GM23338 (cell line): Measurements from ENCODE around the gene CABLES1. TPM values are rescaled to one million over a fixed set of nuclear protein-coding genes. Genes with fewer than 3 reads are reported as not detected.
"Not testable (repeated sequence)": the region's sequence is repeated elsewhere in the genome, so short reads cannot be mapped to it uniquely, and the experiment has no call there.

Source experiments
- ATAC-seq: fragments of 200-7000 bp; cut with Tn5 transposase; 3 replicates; pipeline ENCODE4 v1.9.1; 2020
- DNase-seq: peaks from one replicate; pipeline ENCODE4 v3.0.0-alpha.2; 2015; ENCODE audit warnings: low spot score
- H2AFZ ChIP-seq: fragments of 200-600 bp; sonication (generic); 2 replicates; pipeline ENCODE4 v1.8.0; 2016; ENCODE audit warnings: antibody characterized with exemption, mild to moderate bottlenecking, moderate library complexity
- H3F3A ChIP-seq: fragments of 200-600 bp; sonication (generic); replicated peaks from 2 replicates; pipeline ENCODE4 v1.8.0; 2017; ENCODE audit warnings: antibody characterized with exemption, mixed run types, low read depth
- H3K27ac ChIP-seq: fragments of 200-600 bp; sonication (generic); 2 replicates; pipeline ENCODE4 v1.6.1; 2016; ENCODE audit warnings: low read depth
- H3K27me3 ChIP-seq: fragments of 200-600 bp; sonication (generic); 2 replicates; pipeline ENCODE4 v1.8.0; 2016; ENCODE audit warnings: mild to moderate bottlenecking, mixed run types, moderate library complexity; ENCODE audit not compliant: insufficient read depth
- H3K36me3 ChIP-seq: fragments of 200-600 bp; sonication (generic); 2 replicates; pipeline ENCODE4 v1.8.0; 2016; ENCODE audit warnings: mild to moderate bottlenecking; ENCODE audit not compliant: insufficient read depth
- H3K4me1 ChIP-seq: fragments of 200-600 bp; sonication (generic); 2 replicates; pipeline ENCODE4 v1.8.0; 2016; ENCODE audit warnings: mild to moderate bottlenecking, moderate library complexity; ENCODE audit not compliant: insufficient read depth
- H3K4me2 ChIP-seq: fragments of 200-600 bp; sonication (generic); 2 replicates; pipeline ENCODE4 v1.7.1; 2017; ENCODE audit warnings: mixed run types
- H3K4me3 ChIP-seq: fragments of 200-600 bp; sonication (generic); 2 replicates; pipeline ENCODE4 v1.6.1; 2016; ENCODE audit warnings: mixed run types
- H3K79me2 ChIP-seq: fragments of 200-600 bp; sonication (generic); replicated peaks from 2 replicates; pipeline ENCODE4 v1.8.0; 2017; ENCODE audit warnings: mild to moderate bottlenecking; ENCODE audit not compliant: insufficient read depth
- H3K9me2 ChIP-seq: fragments of 200-600 bp; sonication (generic); 2 replicates; pipeline ENCODE4 v1.8.0; 2017; ENCODE audit not compliant: insufficient read depth
- H4K20me1 ChIP-seq: fragments of 200-600 bp; sonication (generic); replicated peaks from 2 replicates; pipeline ENCODE4 v1.8.0; 2017; ENCODE audit warnings: mild to moderate bottlenecking; ENCODE audit not compliant: insufficient read depth
- H3K27ac Mint-ChIP-seq: 2 replicates; pipeline ENCODE4 v1.8.0; 2020; ENCODE audit warnings: inconsistent platforms, mild to moderate bottlenecking, moderate library complexity, mixed read lengths
- H3K27me3 Mint-ChIP-seq: 3 replicates; pipeline ENCODE4 v1.8.0; 2022; ENCODE audit warnings: low read depth, mild to moderate bottlenecking, moderate library complexity, mixed read lengths, inconsistent platforms; ENCODE audit not compliant: insufficient read depth, poor library complexity
- H3K36me3 Mint-ChIP-seq: 3 replicates; pipeline ENCODE4 v1.8.0; 2021; ENCODE audit warnings: low read depth, mild to moderate bottlenecking, inconsistent platforms, moderate library complexity, mixed read lengths
- H3K4me1 Mint-ChIP-seq: 3 replicates; pipeline ENCODE4 v1.8.0; 2020; ENCODE audit warnings: mild to moderate bottlenecking, inconsistent platforms, mixed read lengths
- H3K4me3 Mint-ChIP-seq: 3 replicates; pipeline ENCODE4 v1.8.0; 2021; ENCODE audit warnings: moderate library complexity, mild to moderate bottlenecking, inconsistent platforms, mixed read lengths
- H3K9me3 Mint-ChIP-seq: 3 replicates; pipeline ENCODE4 v1.8.0; 2020; ENCODE audit warnings: moderate library complexity, mild to moderate bottlenecking, inconsistent platforms, mixed read lengths
- CREB1 ChIP-seq: fragments of 250-450 bp; sonication (Bioruptor Pico); IDR thresholded peaks from 2 replicates; pipeline ENCODE4 v1.5.0; 2020; ENCODE audit warnings: low read depth, mild to moderate bottlenecking, moderate library complexity
- CTCF ChIP-seq, 2 experiments: fragments of 200-600 bp in 1 of 2; sonication (generic) in 1 of 2; conservative IDR thresholded peaks; 2 replicates each; pipeline versions ENCODE4 v1.5.1 to v1.6.1; 2016 to 2017; ENCODE audit warnings: antibody characterized with exemption in 2 of 2, low read depth in 2 of 2, mild to moderate bottlenecking in 2 of 2, moderate library complexity in 1 of 2
- ETS1 ChIP-seq: IDR thresholded peaks from 2 replicates; pipeline ENCODE4 v1.6.1; 2016; ENCODE audit warnings: antibody characterized with exemption
- EZH2 ChIP-seq: fragments of 200-600 bp; sonication (generic); IDR thresholded peaks from one replicate; pipeline ENCODE4 v1.8.0; 2017; ENCODE audit warnings: antibody characterized with exemption, mild to moderate bottlenecking, low read depth; ENCODE audit not compliant: unreplicated experiment
- EZH2phosphoT487 ChIP-seq: fragments of 200-600 bp; sonication (generic); IDR thresholded peaks from one replicate; pipeline ENCODE4 v1.8.1; 2018; ENCODE audit warnings: antibody characterized with exemption; ENCODE audit not compliant: unreplicated experiment
- NANOG ChIP-seq: IDR thresholded peaks from 2 replicates; pipeline ENCODE4 v1.6.1; 2016; ENCODE audit warnings: antibody characterized with exemption, borderline replicate concordance
- ZNF331 ChIP-seq: fragments of 250-450 bp; sonication (Bioruptor Pico); IDR thresholded peaks from 2 replicates; pipeline ENCODE4 v1.5.0; 2020; ENCODE audit warnings: low read depth, mild to moderate bottlenecking, moderate library complexity
- polyA plus RNA-seq: library from polyadenylated mRNA; unstranded; fragments of >200 nt; fragmentation: Nextera tagmentation; extraction: Ambion mirVana; gene quantifications from 2 replicates; pipeline ENCODE4 v1.2.1, GENCODE V29; 2016
- total RNA-seq: library from RNA; depleted of rRNA; stranded (reverse); fragments of >200 nt; shearing (Covaris generic); gene quantifications from 2 replicates; pipeline ENCODE4 v1.2.3, GENCODE V29; 2014
- TF ChIP-seq, protein P1 (sequence below): fragments of 250-450 bp; sonication (Bioruptor Pico); IDR thresholded peaks from 2 replicates; pipeline ENCODE4 v1.5.0; 2020; ENCODE audit warnings: mild to moderate bottlenecking, moderate library complexity
- TF ChIP-seq, protein P2 (sequence below): IDR thresholded peaks from one replicate; pipeline ENCODE4 v1.6.1; 2018; ENCODE audit warnings: antibody characterized with exemption; ENCODE audit not compliant: unreplicated experiment

CABLES1 gene
- total and polyA plus RNA-seq, 2 experiments from 2014 or later: 2.6 to 12.4 TPM

DNA sequence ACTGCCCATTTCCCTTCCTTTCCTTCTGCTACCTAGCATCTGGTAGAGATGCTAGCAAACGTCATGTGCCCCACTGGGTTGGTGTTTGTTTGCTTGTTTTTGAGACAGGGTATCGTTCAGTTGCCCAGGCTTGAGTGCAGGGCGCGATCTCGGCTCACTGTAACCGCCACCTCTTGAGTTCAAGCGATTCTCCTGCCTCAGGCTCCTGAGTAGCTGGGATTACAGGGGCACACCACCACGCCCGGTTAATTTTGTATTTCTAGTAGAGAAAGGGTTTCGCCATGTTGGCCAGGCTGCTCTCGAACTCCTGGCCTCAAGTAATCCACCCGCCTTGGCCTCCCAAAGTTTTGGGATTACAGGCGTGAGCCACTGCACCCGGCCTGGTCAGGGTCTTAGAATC lies 23.6 kb downstream of the CABLES1 start:
- not testable (repeated sequence) for DNase-seq, H3K4me2 ChIP-seq, H3F3A ChIP-seq, H3K36me3 Mint-ChIP-seq, H3K27ac ChIP-seq, H3K27me3 Mint-ChIP-seq, H3K36me3 ChIP-seq, ATAC-seq, H3K9me3 Mint-ChIP-seq, H3K27me3 ChIP-seq, H4K20me1 ChIP-seq, H3K4me3 Mint-ChIP-seq, H3K4me3 ChIP-seq, H2AFZ ChIP-seq, H3K9me2 ChIP-seq
- H3K79me2 ChIP-seq: peaks cover 96% of the 10 kb centered on the region
- Mint-ChIP-seq H3K4me1 (peaks cover 38% of the 10 kb centered on the region), H3K27ac (peak overlapping the region; percentile 54; the same call in 1 of the 2 replicates)
- H3K4me1 ChIP-seq: peaks cover 25% of the 10 kb centered on the region

DNA sequence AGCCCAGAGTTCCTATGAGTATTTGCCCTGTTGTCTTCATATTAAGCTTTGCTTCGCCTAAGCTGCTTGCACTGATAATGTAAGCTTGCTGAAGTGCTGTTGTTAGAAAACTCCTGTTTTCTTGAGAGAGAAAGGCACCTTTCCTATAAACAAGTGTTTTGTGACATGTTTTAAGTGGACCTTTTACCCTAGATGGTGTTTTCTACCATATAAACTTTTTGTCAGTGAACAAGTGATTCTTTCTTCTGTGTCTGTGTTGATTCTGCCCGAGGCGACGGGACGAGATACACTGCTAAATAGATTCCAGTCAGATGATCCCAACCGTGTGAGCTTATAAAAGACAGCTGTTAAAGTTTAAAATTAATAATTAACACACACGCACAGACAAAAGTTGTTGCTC lies 24.1 kb downstream of the CABLES1 start:
- Histone ChIP-seq H3K36me3 (no peaks in the 10 kb centered on the region), H3K27ac (no peak overlapping the region), H3K79me2 (peaks cover 96% of the 10 kb centered on the region), H3F3A (no peaks in the 10 kb centered on the region), H4K20me1 (no peaks in the 10 kb centered on the region; the same call in 1 of the 2 replicates), H3K27me3 (no peaks in the 10 kb centered on the region), H3K4me2 (no peak overlapping the region), H3K4me1 (peaks cover 25% of the 10 kb centered on the region), H3K9me2 (no peaks in the 10 kb centered on the region), H3K4me3 (no peak overlapping the region), H2AFZ (no peak overlapping the region)
- Mint-ChIP-seq H3K9me3 (no peaks in the 10 kb centered on the region), H3K27me3 (peaks cover 7% of the 10 kb centered on the region), H3K4me3 (no peak overlapping the region), H3K27ac (peak overlapping the region; percentile 54; the same call in 1 of the 2 replicates), H3K36me3 (peaks cover 10% of the 10 kb centered on the region; the same call in 2 of the 3 replicates), H3K4me1 (peaks cover 40% of the 10 kb centered on the region)
- DNase-seq (no peak), ATAC-seq (no peak)
- TF ChIP-seq CTCF (conservative IDR thresholded peaks at IDR 0.05; ENCODE audit: low read depth in 2 of 2): no peak
- TF ChIP-seq EZH2: no peak
- TF ChIP-seq, protein P1, sequence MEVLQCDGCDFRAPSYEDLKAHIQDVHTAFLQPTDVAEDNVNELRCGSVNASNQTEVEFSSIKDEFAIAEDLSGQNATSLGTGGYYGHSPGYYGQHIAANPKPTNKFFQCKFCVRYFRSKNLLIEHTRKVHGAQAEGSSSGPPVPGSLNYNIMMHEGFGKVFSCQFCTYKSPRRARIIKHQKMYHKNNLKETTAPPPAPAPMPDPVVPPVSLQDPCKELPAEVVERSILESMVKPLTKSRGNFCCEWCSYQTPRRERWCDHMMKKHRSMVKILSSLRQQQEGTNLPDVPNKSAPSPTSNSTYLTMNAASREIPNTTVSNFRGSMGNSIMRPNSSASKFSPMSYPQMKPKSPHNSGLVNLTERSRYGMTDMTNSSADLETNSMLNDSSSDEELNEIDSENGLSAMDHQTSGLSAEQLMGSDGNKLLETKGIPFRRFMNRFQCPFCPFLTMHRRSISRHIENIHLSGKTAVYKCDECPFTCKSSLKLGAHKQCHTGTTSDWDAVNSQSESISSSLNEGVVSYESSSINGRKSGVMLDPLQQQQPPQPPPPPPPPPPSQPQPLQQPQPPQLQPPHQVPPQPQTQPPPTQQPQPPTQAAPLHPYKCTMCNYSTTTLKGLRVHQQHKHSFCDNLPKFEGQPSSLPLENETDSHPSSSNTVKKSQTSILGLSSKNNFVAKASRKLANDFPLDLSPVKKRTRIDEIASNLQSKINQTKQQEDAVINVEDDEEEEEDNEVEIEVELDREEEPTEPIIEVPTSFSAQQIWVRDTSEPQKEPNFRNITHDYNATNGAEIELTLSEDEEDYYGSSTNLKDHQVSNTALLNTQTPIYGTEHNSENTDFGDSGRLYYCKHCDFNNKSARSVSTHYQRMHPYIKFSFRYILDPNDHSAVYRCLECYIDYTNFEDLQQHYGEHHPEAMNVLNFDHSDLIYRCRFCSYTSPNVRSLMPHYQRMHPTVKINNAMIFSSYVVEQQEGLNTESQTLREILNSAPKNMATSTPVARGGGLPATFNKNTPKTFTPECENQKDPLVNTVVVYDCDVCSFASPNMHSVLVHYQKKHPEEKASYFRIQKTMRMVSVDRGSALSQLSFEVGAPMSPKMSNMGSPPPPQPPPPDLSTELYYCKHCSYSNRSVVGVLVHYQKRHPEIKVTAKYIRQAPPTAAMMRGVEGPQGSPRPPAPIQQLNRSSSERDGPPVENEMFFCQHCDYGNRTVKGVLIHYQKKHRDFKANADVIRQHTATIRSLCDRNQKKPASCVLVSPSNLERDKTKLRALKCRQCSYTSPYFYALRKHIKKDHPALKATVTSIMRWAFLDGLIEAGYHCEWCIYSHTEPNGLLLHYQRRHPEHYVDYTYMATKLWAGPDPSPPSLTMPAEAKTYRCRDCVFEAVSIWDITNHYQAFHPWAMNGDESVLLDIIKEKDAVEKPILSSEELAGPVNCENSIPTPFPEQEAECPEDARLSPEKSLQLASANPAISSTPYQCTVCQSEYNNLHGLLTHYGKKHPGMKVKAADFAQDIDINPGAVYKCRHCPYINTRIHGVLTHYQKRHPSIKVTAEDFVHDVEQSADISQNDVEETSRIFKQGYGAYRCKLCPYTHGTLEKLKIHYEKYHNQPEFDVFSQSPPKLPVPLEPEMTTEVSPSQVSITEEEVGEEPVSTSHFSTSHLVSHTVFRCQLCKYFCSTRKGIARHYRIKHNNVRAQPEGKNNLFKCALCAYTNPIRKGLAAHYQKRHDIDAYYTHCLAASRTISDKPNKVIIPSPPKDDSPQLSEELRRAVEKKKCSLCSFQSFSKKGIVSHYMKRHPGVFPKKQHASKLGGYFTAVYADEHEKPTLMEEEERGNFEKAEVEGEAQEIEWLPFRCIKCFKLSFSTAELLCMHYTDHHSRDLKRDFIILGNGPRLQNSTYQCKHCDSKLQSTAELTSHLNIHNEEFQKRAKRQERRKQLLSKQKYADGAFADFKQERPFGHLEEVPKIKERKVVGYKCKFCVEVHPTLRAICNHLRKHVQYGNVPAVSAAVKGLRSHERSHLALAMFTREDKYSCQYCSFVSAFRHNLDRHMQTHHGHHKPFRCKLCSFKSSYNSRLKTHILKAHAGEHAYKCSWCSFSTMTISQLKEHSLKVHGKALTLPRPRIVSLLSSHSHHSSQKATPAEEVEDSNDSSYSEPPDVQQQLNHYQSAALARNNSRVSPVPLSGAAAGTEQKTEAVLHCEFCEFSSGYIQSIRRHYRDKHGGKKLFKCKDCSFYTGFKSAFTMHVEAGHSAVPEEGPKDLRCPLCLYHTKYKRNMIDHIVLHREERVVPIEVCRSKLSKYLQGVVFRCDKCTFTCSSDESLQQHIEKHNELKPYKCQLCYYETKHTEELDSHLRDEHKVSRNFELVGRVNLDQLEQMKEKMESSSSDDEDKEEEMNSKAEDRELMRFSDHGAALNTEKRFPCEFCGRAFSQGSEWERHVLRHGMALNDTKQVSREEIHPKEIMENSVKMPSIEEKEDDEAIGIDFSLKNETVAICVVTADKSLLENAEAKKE (CRISPR knock-in tag): no peak
- TF ChIP-seq CREB1 (CRISPR knock-in tag): no peak
- TF ChIP-seq NANOG: no peak
- no peak for TF ChIP-seq EZH2phosphoT487
- TF ChIP-seq, protein P2, sequence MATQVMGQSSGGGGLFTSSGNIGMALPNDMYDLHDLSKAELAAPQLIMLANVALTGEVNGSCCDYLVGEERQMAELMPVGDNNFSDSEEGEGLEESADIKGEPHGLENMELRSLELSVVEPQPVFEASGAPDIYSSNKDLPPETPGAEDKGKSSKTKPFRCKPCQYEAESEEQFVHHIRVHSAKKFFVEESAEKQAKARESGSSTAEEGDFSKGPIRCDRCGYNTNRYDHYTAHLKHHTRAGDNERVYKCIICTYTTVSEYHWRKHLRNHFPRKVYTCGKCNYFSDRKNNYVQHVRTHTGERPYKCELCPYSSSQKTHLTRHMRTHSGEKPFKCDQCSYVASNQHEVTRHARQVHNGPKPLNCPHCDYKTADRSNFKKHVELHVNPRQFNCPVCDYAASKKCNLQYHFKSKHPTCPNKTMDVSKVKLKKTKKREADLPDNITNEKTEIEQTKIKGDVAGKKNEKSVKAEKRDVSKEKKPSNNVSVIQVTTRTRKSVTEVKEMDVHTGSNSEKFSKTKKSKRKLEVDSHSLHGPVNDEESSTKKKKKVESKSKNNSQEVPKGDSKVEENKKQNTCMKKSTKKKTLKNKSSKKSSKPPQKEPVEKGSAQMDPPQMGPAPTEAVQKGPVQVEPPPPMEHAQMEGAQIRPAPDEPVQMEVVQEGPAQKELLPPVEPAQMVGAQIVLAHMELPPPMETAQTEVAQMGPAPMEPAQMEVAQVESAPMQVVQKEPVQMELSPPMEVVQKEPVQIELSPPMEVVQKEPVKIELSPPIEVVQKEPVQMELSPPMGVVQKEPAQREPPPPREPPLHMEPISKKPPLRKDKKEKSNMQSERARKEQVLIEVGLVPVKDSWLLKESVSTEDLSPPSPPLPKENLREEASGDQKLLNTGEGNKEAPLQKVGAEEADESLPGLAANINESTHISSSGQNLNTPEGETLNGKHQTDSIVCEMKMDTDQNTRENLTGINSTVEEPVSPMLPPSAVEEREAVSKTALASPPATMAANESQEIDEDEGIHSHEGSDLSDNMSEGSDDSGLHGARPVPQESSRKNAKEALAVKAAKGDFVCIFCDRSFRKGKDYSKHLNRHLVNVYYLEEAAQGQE: no peak
- no peak for TF ChIP-seq ETS1
- TF ChIP-seq ZNF331 (CRISPR knock-in tag): no peak
